Measurements from ENCODE around the gene HOXA3.

HOXA3 gene

DNA sequence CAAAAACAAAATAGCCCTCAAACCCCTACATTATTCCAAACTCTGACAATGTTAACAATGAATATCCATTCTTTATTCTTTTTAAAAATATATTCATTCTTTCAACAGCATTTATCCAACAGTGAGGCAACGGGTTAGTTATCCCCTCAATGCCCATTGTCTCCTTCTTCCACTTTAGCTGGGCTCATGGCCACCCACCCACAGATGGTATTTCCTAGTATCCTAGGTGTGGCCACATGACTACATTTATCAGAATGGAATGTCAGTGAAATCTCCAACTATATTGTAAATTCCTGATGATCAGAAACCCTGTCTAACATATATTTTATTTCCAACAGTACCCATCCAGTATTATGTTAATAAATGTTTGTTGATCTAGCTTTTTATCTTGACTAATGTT lies 70.2 kb downstream of the HOXA3 start:
- DNase-seq, result no peak

DNA sequence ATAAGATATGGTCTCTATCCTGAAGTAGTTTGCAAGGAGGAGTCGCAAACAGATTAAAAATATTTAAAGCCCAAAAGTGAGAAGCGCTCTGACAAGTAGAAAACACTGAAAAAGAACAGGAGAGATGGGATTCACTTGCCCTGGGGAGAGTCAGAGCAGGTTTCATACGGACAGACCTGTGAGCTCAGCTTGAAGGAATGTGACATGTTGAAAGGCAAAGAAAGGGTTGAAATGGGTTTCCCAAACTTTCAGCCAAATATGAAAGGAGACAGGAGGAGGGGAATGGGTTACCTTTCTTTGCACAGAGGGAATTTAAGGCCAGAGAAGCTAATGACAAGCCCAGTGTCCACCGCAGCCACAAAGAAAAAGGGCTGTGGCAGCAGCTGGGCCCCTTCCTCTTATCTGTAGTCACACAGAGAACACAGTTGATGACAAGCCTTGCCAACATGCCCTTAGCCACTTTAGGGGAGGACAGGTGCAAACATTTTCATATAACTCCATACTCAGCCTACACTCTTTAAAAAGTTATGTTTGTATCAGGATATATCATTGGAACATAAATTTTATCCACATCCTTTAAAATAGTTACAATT lies 71.4 kb downstream of the HOXA3 start:
- no peak for DNase-seq

DNA sequence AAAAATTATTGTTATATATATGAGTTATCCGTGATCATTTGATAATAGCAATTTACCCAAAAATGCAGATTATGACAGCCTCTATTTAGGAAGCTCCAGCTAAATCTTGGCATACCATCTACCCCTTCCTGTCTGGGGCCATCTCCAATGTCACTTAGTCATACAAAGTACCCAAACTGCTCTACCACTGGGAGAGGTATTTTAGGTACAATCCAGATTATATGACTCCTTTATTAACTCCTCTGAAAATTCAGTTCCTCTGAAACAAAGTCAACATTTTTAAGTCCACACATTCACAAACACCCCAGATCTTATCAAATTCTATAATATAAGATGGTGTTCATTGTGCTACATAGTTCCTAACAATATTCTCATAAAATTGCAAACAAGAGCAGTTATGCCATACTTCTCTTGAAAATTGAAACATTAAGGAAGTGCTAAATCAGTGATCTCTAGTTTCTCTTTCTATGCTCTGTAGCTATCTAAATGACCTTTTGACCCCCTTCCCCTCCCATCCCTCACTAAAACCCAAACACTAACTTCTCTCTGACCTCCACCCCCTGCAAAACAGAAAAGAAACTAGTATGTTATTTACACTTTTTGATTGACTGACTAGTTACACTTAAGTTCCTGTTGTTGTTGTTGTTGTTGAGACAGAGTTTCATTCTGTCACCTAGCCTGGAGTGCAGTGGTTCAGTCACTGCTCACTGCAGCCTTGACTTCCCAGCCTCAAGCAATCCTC lies 73.0 kb downstream of the HOXA3 start:
- DNase-seq, result no peak

DNA sequence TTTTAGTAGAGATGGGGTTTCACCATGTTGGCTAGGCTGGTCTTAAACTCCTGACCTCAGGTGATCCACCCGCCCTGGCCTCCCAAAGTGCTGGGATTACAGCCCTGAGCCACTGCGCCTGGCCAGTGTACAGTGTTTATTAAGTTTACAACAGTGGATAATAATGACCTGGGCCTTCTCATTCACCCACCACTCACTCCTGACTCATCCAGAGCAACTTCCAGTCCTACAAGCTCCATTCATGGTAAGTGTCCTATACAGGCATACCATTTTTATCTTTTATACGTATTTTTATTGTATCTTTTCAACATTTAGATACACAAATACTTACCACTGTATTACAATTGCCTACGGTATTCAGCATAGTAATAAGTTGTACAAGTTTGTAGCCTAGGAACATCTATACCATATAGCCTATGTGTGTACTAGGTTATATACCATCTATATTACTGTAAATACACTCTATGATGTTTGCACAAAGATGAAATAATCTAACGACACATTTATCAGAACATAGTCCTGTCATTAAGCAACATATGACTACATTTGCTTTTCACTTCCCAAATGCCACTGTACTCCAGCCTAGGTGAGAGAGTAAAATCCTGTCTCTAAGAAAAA lies 73.7 kb downstream of the HOXA3 start:
- DNase-seq, result no peak

DNA sequence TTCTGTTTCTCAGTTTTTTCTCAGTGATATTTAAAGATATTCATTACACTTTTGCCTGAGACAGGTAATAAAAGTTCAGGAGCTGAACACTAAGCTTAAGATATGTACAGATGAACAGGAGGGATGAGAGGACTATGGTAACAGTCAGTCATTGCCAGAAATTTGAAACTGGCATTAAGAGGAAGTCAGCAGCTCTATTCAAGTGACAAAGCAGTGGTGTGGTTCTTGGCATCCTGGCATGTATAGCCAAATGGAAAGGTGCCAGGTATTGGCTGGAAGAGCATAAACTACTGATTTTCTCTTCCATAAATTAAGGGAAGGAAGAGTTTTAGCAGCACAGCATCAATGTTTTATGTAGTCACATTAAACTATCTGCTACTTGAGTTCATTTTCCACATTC lies 79.3 kb downstream of the HOXA3 start:
- no peak for DNase-seq

DNA sequence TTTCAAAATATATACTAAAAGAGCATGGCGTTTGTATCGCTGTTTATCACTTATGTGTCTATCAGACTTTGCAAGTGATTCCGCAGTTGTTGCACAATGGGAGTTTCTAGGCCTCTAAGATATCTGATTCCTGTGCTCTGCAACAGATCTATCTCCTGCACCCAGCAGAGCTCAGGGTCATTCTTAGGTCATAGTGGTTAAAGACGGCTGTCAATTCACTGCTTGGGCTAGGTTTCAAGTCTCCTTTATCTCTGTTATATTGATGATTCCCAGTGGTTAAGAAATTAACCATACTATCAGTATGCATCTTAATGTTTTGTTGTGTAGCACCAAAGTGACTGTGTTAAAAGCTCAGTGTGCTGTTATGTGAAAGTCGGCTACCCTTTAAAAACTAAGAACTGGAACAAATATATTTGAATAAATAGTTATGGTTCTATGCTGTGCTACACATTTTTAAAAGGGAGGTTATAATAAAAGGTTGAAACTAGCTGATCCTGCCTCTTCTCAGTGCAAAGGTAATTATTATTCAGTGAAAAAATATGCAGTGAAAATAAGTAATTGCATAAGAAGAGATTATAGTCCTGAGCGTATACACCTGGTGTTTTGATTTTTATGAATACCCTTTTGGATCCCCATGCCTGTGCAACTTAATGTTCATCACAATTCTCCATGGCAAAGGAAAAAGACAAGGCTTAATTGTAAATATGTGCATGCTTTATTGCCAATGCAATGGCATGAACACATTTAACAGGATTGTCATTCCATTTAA lies 80.6 kb downstream of the HOXA3 start:
- DNase-seq, result no peak

DNA sequence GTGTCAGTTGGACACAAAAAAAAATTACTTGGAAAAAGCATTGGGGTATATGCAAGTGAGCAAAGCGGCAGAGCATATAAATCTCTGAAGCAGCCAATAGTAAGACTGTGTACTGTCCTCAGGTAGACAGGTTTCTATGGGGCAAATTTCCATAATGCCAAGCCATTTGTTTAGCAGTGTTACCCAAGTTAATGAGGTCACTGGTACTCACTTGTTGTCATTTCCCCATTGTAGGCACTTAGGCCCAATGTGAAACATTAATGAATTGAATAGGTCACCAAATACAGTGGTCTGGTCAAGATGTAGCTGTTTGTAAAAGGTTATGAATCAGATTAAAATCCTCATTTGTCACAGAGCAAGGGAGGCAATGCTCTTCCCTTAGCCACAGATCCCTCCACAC lies 84.1 kb downstream of the HOXA3 start:
- no peak for DNase-seq

DNA sequence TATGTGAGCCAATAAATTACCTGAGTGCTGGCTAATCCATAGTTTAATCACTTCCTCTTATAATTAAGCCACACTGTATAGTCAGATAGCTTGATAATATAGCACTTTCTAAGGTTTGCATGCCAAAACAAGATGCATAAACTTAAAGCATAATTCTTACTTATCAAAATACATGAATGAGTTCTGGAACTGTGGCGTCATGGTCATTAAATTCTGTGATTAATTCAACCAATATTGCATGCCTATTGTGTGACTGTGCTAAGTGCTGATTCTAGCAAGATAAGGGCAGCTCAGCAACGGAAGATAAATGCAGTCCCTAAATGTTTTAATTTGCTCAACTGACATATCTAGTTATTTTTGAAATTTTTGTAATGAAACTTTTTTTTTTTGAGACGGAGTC lies 86.2 kb downstream of the HOXA3 start:
- DNase-seq, result peak; percentile 74

GRCh38 chr7:27065709-27066108 lies 86.7 kb downstream of the HOXA3 start:
- DNase-seq, result no peak

- DNase-seq, result peak; percentile 36
Measured at GRCh38 chr7:27064661-27065060, 87.7 kb downstream of the HOXA3 start.

DNA sequence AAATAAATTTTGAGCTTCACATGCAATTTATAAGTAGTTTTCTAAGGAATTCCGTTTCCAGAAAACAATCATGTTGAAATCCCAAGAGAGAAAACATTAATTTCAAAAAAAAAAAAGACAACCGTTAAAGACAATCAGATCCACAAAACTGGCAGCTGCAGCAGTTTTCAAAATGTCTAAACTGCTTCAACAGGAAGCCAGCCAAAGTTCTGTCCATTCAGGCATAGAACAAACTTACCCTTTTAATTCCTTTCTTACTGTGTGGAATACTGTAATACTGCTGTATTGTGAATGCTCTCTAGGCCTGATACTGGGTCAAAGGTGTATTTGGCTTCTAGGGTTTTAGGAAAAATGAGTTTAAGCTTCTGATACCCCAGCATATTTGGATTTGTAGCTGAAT lies 88.2 kb downstream of the HOXA3 start:
- DNase-seq, result peak; percentile 10

GRCh38 chr7:27062946-27063345 lies 89.4 kb downstream of the HOXA3 start:
- no peak for DNase-seq
